ENCODE measurements around the gene CIDEC.

DNA sequence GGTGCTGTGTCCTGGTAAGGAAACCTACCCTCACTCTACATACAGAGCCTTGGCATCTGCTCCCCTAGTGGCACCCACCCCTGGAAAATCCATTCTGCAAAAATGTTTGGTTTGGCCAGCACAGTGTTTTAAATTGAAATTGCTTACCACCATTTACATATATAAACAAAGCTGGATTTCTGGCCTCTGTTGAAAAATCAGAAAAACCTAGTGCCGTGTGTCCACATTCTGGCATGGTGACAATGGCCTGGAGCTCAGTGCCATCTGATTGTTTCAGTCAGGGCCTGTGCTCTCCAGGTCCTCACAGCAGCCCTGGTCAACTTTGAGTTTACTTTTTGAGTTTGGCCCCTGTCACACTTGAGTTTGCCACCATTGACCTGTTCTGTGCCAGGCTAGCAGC, 34.0 kb upstream of the CIDEC start:
- TF ChIP-seq, protein P1, sequence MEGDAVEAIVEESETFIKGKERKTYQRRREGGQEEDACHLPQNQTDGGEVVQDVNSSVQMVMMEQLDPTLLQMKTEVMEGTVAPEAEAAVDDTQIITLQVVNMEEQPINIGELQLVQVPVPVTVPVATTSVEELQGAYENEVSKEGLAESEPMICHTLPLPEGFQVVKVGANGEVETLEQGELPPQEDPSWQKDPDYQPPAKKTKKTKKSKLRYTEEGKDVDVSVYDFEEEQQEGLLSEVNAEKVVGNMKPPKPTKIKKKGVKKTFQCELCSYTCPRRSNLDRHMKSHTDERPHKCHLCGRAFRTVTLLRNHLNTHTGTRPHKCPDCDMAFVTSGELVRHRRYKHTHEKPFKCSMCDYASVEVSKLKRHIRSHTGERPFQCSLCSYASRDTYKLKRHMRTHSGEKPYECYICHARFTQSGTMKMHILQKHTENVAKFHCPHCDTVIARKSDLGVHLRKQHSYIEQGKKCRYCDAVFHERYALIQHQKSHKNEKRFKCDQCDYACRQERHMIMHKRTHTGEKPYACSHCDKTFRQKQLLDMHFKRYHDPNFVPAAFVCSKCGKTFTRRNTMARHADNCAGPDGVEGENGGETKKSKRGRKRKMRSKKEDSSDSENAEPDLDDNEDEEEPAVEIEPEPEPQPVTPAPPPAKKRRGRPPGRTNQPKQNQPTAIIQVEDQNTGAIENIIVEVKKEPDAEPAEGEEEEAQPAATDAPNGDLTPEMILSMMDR (IDR thresholded peaks at IDR 0.05), result no peak
- TF ChIP-seq POLR2A (IDR thresholded peaks at IDR 0.05), result no peak
- no peak for TF ChIP-seq POLR2AphosphoS5 (IDR thresholded peaks at IDR 0.05)
- no peak for TF ChIP-seq EP300 (IDR thresholded peaks at IDR 0.05)
